Transverse colon (tissue), 1 donor: ENCODE measurements around the gene F11R.

ENCODE experiments used
- EP300 ChIP-seq: sonication (generic); formaldehyde crosslinking; IDR thresholded peaks from one replicate; pipeline ENCODE4 v1.6.1; 2017; ENCODE audit warnings: antibody characterized with exemption, low read depth
- POLR2A ChIP-seq: fragments of 450-650 bp; IDR thresholded peaks from one replicate; pipeline ENCODE4 v1.6.1; 2016; ENCODE audit warnings: antibody characterized with exemption, mild to moderate bottlenecking, moderate library complexity

GRCh38 chr1:161021970-161022353 is 1.0 kb upstream of the F11R start:
- TF ChIP-seq POLR2A (no peak), EP300 (no peak)
